KMS-11 (cell line): ENCODE data around the gene CLTA.

ENCODE experiments used
- H2AFZ ChIP-seq: fragments of 200-600 bp; sonication (generic); 2 replicates; pipeline ENCODE4 v1.6.1; 2016; ENCODE audit warnings: antibody characterized with exemption, mixed run types, low read depth
- H3K27ac ChIP-seq: fragments of 200-600 bp; sonication (generic); 2 replicates; pipeline ENCODE4 v1.6.1; 2016; ENCODE audit warnings: mild to moderate bottlenecking, mixed run types
- H3K27me3 ChIP-seq: fragments of 200-600 bp; sonication (generic); 2 replicates; pipeline ENCODE4 v1.6.1; 2017; ENCODE audit warnings: mild to moderate bottlenecking, low read depth, mixed run types, moderate library complexity; ENCODE audit not compliant: insufficient read depth
- H3K36me3 ChIP-seq: fragments of 200-600 bp; sonication (generic); 2 replicates; pipeline ENCODE4 v1.6.1; 2017; ENCODE audit warnings: mild to moderate bottlenecking, mixed run types; ENCODE audit not compliant: insufficient read depth
- H3K4me1 ChIP-seq: fragments of 200-600 bp; sonication (generic); 2 replicates; pipeline ENCODE4 v1.6.1; 2016; ENCODE audit warnings: mild to moderate bottlenecking, low read depth, mixed run types; ENCODE audit not compliant: poor library complexity, severe bottlenecking
- H3K4me2 ChIP-seq: fragments of 200-600 bp; sonication (generic); 2 replicates; pipeline ENCODE4 v1.7.0; 2016; ENCODE audit warnings: mild to moderate bottlenecking, mixed run types
- H3K4me3 ChIP-seq: fragments of 200-600 bp; sonication (generic); IDR thresholded peaks from 2 replicates; pipeline ENCODE4 v1.6.1; 2017; ENCODE audit warnings: low read depth, low read length, mixed read lengths; ENCODE audit not compliant: insufficient read depth
- H3K79me2 ChIP-seq: fragments of 200-600 bp; sonication (generic); 2 replicates; pipeline ENCODE4 v1.6.1; 2016; ENCODE audit warnings: low read depth, mixed run types; ENCODE audit not compliant: insufficient read depth
- H3K9ac ChIP-seq: fragments of 200-600 bp; sonication (generic); 2 replicates; pipeline ENCODE4 v1.6.1; 2016; ENCODE audit warnings: mild to moderate bottlenecking, mixed run types
- H4K20me1 ChIP-seq: fragments of 200-600 bp; sonication (generic); 2 replicates; pipeline ENCODE4 v1.6.1; 2016; ENCODE audit warnings: mild to moderate bottlenecking, mixed run types; ENCODE audit not compliant: insufficient read depth
- CTCF ChIP-seq: fragments of 200-600 bp; sonication (generic); conservative IDR thresholded peaks from 2 replicates; pipeline ENCODE4 v1.6.1; 2017; ENCODE audit warnings: low read depth, mild to moderate bottlenecking, antibody characterized with exemption, low read length, moderate library complexity, mixed read lengths

Gene CLTA

GRCh38 chr9:36214571-36214970, 23.9 kb downstream of the CLTA start:
- no peak overlapping the region for H3K9ac ChIP-seq
- H3K4me2 ChIP-seq = no peak overlapping the region
- no peak overlapping the region for H3K4me3 ChIP-seq
- H3K4me1 ChIP-seq = no peaks in the 10 kb centered on the region
- TF ChIP-seq CTCF = no peak
- 0 out of 2 replicates have a peak, but pooled peaks cover 5% of the 10 kb centered on the region for H3K36me3 ChIP-seq
- no peak overlapping the region for H2AFZ ChIP-seq
- H4K20me1 ChIP-seq = no peaks in the 10 kb centered on the region; the same call in 1 of the 2 replicates
- no peak overlapping the region for H3K27ac ChIP-seq
- H3K27me3 ChIP-seq = no peaks in the 10 kb centered on the region
- peaks cover 8% of the 10 kb centered on the region; the same call in 1 of the 2 replicates for H3K79me2 ChIP-seq

GRCh38 chr9:36217256-36217968, 26.7 kb downstream of the CLTA start:
- Histone ChIP-seq H3K9ac (no peak overlapping the region), H3K27ac (no peak overlapping the region), H4K20me1 (no peaks in the 10 kb centered on the region; the same call in 1 of the 2 replicates), H3K36me3 (no peaks in the 10 kb centered on the region), H3K4me2 (no peak overlapping the region), H3K4me3 (no peak overlapping the region), H3K79me2 (no peaks in the 10 kb centered on the region), H3K27me3 (no peaks in the 10 kb centered on the region), H2AFZ (no peak overlapping the region), H3K4me1 (no peaks in the 10 kb centered on the region)
- TF ChIP-seq CTCF = no peak

GRCh38 chr9:36218011-36218410, 27.3 kb downstream of the CLTA start:
- no peak overlapping the region for H2AFZ ChIP-seq
- H3K4me2 ChIP-seq = no peak overlapping the region
- no peak overlapping the region for H3K27ac ChIP-seq
- TF ChIP-seq CTCF = no peak
- no peaks in the 10 kb centered on the region for H3K4me1 ChIP-seq
- H3K36me3 ChIP-seq = no peaks in the 10 kb centered on the region
- H3K79me2 ChIP-seq = no peaks in the 10 kb centered on the region
- H3K4me3 ChIP-seq = no peak overlapping the region
- H4K20me1 ChIP-seq = no peaks in the 10 kb centered on the region; the same call in 1 of the 2 replicates
- no peaks in the 10 kb centered on the region for H3K27me3 ChIP-seq
- no peak overlapping the region for H3K9ac ChIP-seq

- no peaks in the 10 kb centered on the region; the same call in 1 of the 2 replicates for H4K20me1 ChIP-seq
- no peaks in the 10 kb centered on the region for H3K27me3 ChIP-seq
- no peaks in the 10 kb centered on the region for H3K36me3 ChIP-seq
- H2AFZ ChIP-seq = no peak overlapping the region
- no peak overlapping the region for H3K4me2 ChIP-seq
- no peak overlapping the region for H3K27ac ChIP-seq
- no peak overlapping the region for H3K9ac ChIP-seq
- H3K79me2 ChIP-seq = no peaks in the 10 kb centered on the region
- H3K4me1 ChIP-seq = no peaks in the 10 kb centered on the region
- TF ChIP-seq CTCF = no peak
- H3K4me3 ChIP-seq = no peak overlapping the region
Measured at GRCh38 chr9:36218411-36218901, 27.7 kb downstream of the CLTA start.
